HG03558 (cell line): ENCODE results near the gene CARS1.

Experiments
- ATAC-seq: cut with Tn5 transposase; IDR thresholded peaks from one replicate; pipeline ENCODE4 v1.9.1; 2021; ENCODE audit warnings: moderate number of reproducible peaks; ENCODE audit not compliant: unreplicated experiment; ENCODE audit errors: extremely low read depth

Gene CARS1

GRCh38 chr11:2975594-2975993, 81.6 kb downstream of the CARS1 start:
- ATAC-seq, result no peak

DNA sequence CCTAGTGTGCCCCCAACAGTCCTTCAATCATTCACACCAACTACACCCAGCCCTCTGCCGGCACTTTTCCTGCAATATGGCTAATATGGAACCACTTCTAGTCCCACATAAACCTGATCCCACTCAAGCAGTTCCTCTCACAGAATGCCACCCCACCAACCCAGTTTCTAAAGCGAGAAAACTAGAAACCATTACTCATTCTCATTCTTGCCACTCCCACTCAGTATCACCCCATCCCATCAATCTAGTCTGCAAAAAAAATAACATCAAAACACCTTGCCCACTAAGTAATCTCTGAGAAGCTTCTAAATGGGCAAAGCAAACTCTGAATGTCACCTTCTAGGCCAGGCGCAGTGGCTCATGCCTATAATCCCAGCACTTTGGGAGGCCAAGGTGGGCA, 83.0 kb downstream of the CARS1 start:
- no peak for ATAC-seq

DNA sequence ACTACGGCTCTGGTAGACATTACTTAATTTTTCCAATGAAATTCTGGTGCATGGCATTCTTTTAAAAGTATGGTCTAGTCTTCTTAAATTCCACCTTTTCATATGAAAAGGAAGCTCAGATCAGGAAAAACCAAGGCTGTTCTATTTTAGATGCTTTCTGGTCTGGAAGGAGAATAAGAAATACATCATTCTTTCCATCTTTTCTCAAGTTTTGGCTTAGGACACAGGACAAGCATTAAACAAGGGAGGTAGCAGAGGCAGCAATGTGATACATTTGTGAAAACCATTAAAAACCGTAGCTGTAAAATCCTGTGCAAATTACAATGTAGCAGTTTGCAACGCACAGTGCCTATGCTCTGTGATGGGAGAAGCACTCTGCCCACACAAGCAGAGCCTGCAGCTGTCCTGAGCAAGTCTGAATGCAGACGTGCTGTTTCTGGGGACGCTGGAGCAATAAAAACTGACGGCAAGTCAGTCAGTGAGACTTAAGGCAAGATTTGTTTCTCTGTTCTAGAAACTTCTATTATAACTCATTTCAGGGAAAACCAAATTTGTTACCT, 88.8 kb downstream of the CARS1 start:
- no peak for ATAC-seq

DNA sequence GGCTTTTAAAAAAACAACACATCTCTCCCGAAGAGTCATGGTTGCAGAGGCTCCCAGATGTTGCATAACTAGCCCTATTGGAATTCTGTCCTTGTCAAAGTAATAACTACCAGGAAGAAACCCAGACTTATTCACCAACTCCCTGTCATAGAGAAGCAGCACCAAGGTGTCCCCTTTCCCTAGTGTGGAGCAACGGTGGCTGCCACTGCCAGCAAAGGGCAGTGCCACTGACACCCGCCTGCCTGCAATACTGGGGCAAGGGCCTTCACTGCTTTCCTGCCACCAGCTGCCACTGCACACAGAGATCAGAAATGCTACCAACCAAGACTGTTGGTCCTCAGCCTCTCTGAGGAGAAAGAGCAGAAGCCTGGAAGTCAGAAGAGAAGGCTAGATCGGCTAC, 92.4 kb downstream of the CARS1 start:
- no peak for ATAC-seq

- no peak for ATAC-seq
These were observed 93.5 kb downstream of the CARS1 start for GRCh38 chr11:2963761-2964160.

- no peak for ATAC-seq
These were observed 94.0 kb downstream of the CARS1 start for GRCh38 chr11:2963112-2963754.

DNA sequence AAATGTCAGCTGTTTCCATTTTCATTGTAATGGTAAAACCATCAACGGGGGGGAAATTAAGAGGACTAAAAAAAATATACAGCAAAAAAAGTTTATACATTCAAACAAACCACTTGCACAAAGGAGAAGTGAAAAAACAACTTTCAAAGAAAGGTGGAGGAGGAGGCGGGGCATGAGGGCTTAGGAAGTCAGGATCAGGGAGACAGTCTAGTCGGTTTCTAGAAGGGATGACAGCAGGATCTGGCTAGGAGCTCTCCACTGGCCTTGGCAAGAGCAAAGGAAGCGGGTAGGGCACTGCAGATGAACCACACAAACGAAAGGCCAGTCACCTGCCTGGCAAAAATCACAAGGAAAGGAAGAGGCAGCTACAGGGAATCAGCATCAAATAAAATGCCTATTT, 96.1 kb downstream of the CARS1 start:
- no peak for ATAC-seq

GRCh38 chr11:2960139-2960538, 97.1 kb downstream of the CARS1 start:
- ATAC-seq, result no peak

- ATAC-seq, result no peak
These were observed 99.0 kb downstream of the CARS1 start for GRCh38 chr11:2958251-2958650.

DNA sequence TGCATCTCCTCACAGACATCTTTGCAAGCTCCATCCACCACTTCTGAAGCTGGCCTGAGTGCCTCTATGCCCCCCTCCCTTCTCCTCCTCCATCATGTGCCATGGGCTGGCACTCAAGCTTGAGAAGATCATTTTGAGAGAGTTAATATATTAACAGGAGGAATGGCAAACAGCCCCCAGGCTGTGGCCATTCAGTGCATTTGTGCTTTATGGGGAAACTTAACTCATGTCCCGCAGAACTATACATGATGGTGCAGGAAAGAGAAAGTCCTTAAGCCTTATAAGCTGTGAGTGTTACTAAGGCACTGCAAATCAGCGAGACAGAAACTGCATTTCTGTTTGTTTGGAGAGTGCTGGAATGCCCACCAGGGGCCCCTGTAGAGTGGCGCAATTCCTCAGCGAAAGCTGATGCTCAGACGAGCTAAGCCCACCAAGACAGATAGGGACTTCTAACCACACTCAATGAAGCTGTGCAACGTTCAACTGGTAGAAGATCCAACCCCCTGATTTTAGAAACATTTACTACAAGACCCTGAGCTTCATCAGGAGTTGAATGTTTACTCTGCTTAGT, 101.2 kb downstream of the CARS1 start:
- ATAC-seq, result no peak

DNA sequence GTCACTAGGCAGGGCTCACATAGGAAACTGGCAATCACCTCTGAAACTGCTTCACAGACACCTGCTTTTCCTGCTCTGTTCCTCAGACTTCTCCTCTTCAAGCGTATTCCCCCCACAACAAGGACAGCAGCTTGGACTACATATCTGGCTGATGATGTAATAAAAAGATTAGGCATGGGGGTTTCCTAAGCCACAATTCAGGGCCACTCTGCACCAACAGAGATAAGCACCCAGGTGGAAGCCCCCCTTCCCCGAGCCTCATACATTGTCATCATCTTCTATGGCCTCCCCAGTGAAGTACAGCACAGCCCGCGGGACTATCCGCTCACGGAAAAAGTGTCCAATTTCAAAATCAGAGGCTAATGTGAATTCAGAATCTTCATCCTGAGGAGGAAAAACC, 103.0 kb downstream of the CARS1 start:
- no peak for ATAC-seq

DNA sequence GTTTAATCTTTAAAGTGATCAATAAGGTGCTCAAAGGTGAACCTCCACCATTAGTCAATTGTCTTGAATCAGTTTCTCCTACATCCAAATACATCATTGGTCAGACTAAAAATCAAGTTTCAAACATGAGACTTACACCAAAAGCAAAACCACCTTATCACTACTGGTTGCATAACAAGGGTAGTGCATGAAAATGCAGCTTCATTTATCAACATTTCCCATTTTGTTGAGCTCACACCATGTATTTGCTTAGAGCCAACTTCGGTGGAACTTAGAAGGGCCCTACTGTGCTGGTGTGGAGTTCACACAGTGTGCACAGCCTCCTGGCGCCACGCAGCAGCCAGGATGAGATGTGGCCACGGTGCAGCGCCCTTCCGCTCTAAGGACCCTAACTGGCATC, 104.9 kb downstream of the CARS1 start:
- ATAC-seq, result no peak

DNA sequence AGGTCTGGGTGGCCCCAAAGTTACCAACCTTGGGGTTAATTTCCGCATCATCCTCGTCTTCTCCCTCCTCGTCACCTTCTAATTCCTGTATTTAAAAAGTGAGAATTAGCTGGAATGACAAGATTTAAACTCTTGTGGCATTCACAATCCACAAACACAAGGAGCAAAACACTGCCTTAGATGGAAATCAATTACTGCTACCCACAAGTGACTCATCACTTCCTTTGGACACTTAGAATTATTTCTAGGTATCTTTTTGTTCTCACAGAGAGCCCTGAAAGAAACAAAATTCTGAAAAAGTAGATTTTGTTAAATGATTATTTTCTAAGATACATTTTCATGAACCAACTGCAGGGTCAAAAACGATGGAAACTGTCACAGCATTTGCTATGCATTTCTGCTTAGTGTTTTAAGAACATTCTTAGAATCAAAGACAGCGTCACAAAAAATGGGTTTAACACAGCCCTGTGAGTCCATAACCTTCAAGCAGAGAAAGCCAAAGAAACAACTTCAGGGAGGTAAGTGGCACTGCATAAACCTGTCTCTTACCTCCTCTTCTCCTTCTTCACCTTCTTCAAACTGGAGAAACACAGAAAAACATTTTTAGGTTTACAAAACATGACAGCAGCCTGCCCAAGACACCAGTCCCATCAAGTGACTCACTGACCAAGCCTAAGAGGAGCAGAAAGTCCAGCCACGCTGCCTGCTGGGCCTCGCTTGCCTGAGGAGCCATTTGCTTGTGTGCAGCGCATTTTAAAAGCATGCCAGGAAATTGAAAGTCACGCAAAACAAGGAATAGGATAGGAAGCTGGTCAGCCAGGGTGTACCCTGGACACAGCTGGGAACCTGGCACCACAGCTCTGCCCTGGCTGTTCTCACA, 105.8 kb downstream of the CARS1 start:
- no peak for ATAC-seq
